IMR-90 (cell line): ENCODE measurements around the gene SEC61B. TPM values are rescaled to one million over a fixed set of nuclear protein-coding genes. Genes with fewer than 3 reads are reported as not detected.

Experiments used
- ATAC-seq: fragments of 200-7000 bp; cut with Tn5 transposase; 2 replicates; pipeline ENCODE4 v1.9.1; 2020; ENCODE audit warnings: low read depth, mild to moderate bottlenecking, moderate library complexity
- BruUV-seq: library from RNA; stranded (reverse); fragments of 400-500 nt; replicated peaks from 2 replicates; lab custom pipeline; 2021; lab: Mats Ljungman, UMichigan
- CTCF ChIA-PET: fragments of 300-600 bp; formaldehyde crosslinking; extraction: SDS; loops from one replicate; lab custom pipeline; 2021; ENCODE audit warnings: antibody characterized with exemption; lab: Yijun Ruan, JAX
- POLR2A ChIA-PET: fragments of 300-600 bp; sonication (Branson Sonifier 250); formaldehyde crosslinking; loops from one replicate; lab custom pipeline; 2022; ENCODE audit warnings: antibody characterized with exemption; ENCODE audit not compliant: unreplicated experiment; lab: Charles Lee
- DNase-seq: peaks from one replicate; pipeline ENCODE4 v3.0.0; 2013
- H2AFZ ChIP-seq: replicated peaks from 2 replicates; pipeline ENCODE3; 2013; ENCODE audit warnings: low read length, mild to moderate bottlenecking; ENCODE audit not compliant: poor library complexity
- H2AK5ac ChIP-seq: 2 replicates; pipeline ENCODE4 v1.6.1; 2013; ENCODE audit warnings: low read depth, low read length, inconsistent platforms
- H2AK9ac ChIP-seq: replicated peaks from 2 replicates; pipeline ENCODE3; 2013; ENCODE audit warnings: mild to moderate bottlenecking, low read depth, low read length, moderate library complexity; ENCODE audit not compliant: poor library complexity
- H2BK120ac ChIP-seq: 2 replicates; pipeline ENCODE4 v1.6.1; 2013; ENCODE audit warnings: low read depth, low read length, inconsistent platforms
- H2BK15ac ChIP-seq: 3 replicates; pipeline ENCODE4 v1.6.1; 2013; ENCODE audit warnings: low read depth, low read length, inconsistent platforms
- H2BK20ac ChIP-seq: 2 replicates; pipeline ENCODE4 v1.6.1; 2013; ENCODE audit warnings: low read depth, mild to moderate bottlenecking, inconsistent platforms, low read length, moderate library complexity
- H2BK5ac ChIP-seq: 2 replicates; pipeline ENCODE4 v1.6.1; 2013; ENCODE audit warnings: mild to moderate bottlenecking, low read depth, low read length, inconsistent platforms; ENCODE audit not compliant: poor library complexity, severe bottlenecking
- H3K14ac ChIP-seq: replicated peaks from 2 replicates; pipeline ENCODE4 v1.6.1; 2013; ENCODE audit warnings: low read depth, low read length, inconsistent platforms
- H3K18ac ChIP-seq: 2 replicates; pipeline ENCODE4 v1.6.1; 2013; ENCODE audit warnings: low read depth, low read length, control low read depth
- H3K23ac ChIP-seq: 2 replicates; pipeline ENCODE4 v1.6.1; 2013; ENCODE audit warnings: low read depth, low read length, inconsistent platforms
- H3K27ac ChIP-seq: 2 replicates; pipeline ENCODE4 v1.5.1; 2013; ENCODE audit warnings: mild to moderate bottlenecking, control low read depth, low read length; ENCODE audit not compliant: insufficient read depth
- H3K27me3 ChIP-seq: 2 replicates; pipeline ENCODE4 v1.6.1; 2013; ENCODE audit warnings: low read length; ENCODE audit not compliant: control insufficient read depth, insufficient read depth
- H3K36me3 ChIP-seq: 2 replicates; pipeline ENCODE4 v1.6.1; 2013; ENCODE audit warnings: low read length, mixed read lengths; ENCODE audit not compliant: control insufficient read depth, insufficient read depth
- H3K4ac ChIP-seq: 2 replicates; pipeline ENCODE4 v1.6.1; 2013; ENCODE audit warnings: low read depth, low read length, inconsistent platforms
- H3K4me1 ChIP-seq: 2 replicates; pipeline ENCODE4 v1.6.1; 2013; ENCODE audit warnings: low read length, mixed read lengths; ENCODE audit not compliant: control insufficient read depth, insufficient read depth
- H3K4me2 ChIP-seq: 2 replicates; pipeline ENCODE4 v1.6.1; 2013; ENCODE audit warnings: low read depth, mild to moderate bottlenecking, control low read depth, low read length, moderate library complexity
- H3K4me3 ChIP-seq: 2 replicates; pipeline ENCODE4 v1.5.1; 2013; ENCODE audit warnings: low read depth, mild to moderate bottlenecking, control low read depth, low read length, moderate library complexity; ENCODE audit not compliant: insufficient read depth
- H3K56ac ChIP-seq: 2 replicates; pipeline ENCODE4 v1.6.1; 2013; ENCODE audit warnings: low read length, inconsistent platforms; ENCODE audit not compliant: insufficient read depth; ENCODE audit errors: extremely low read depth
- H3K79me1 ChIP-seq, 2 experiments: 2 replicates each; pipeline ENCODE4 v1.6.1; 2013; ENCODE audit warnings: low read length in 2 of 2, inconsistent platforms in 1 of 2, low read depth in 1 of 2
- H3K9ac ChIP-seq: 2 replicates; pipeline ENCODE4 v1.6.1; 2013; ENCODE audit warnings: low read depth, low read length, control low read depth
- H3K9me1 ChIP-seq: 2 replicates; pipeline ENCODE4 v1.6.1; 2013; ENCODE audit warnings: low read length, inconsistent platforms; ENCODE audit not compliant: insufficient read depth
- H3K9me3 ChIP-seq: 2 replicates; pipeline ENCODE4 v1.6.1; 2013; ENCODE audit warnings: low read length; ENCODE audit not compliant: control insufficient read depth, insufficient read depth
- H4K20me1 ChIP-seq: 2 replicates; pipeline ENCODE4 v1.6.1; 2013; ENCODE audit warnings: low read length, inconsistent platforms; ENCODE audit not compliant: insufficient read depth
- H4K5ac ChIP-seq: 2 replicates; pipeline ENCODE4 v1.6.1; 2013; ENCODE audit warnings: mild to moderate bottlenecking, low read depth, low read length, control low read depth
- H4K8ac ChIP-seq, 2 experiments: 2 replicates each; pipeline ENCODE4 v1.6.1; 2013; ENCODE audit warnings: low read depth in 2 of 2, low read length in 2 of 2, control low read depth in 1 of 2, inconsistent platforms in 1 of 2
- H4K91ac ChIP-seq: 2 replicates; pipeline ENCODE4 v1.6.1; 2013; ENCODE audit warnings: low read depth, low read length, inconsistent platforms; ENCODE audit not compliant: insufficient read depth
- FOS ChIP-seq: fragments of 150-350 bp; IDR thresholded peaks from 2 replicates; pipeline ENCODE4 v1.6.1; 2016; ENCODE audit warnings: low read depth, low read length
- MXI1 ChIP-seq: IDR thresholded peaks from 2 replicates; pipeline ENCODE4 v1.6.1; 2012; ENCODE audit warnings: low read depth, mild to moderate bottlenecking, low read length, moderate library complexity, borderline replicate concordance
- NFE2L2 ChIP-seq: fragments of 150-350 bp; IDR thresholded peaks from 2 replicates; pipeline ENCODE4 v1.6.1; 2016; ENCODE audit warnings: low read depth, mild to moderate bottlenecking, low read length
- POLR2A ChIP-seq: IDR thresholded peaks from 2 replicates; pipeline ENCODE4 v1.6.1; 2012; ENCODE audit warnings: mild to moderate bottlenecking, low read depth, low read length
- RCOR1 ChIP-seq: IDR thresholded peaks from 2 replicates; pipeline ENCODE4 v1.6.1; 2012; ENCODE audit warnings: mild to moderate bottlenecking, low read length, improper control_type of control experiment; ENCODE audit not compliant: insufficient replicate concordance
- RFX5 ChIP-seq: IDR thresholded peaks from 2 replicates; pipeline ENCODE4 v1.8.0; 2012; ENCODE audit warnings: low read depth, mild to moderate bottlenecking, low read length, moderate library complexity
- WGBS, 2 experiments: methylation state at CpG; one replicate each; pipeline versions ENCODE4 v1.1.5 to v1.1.7; 2013; ENCODE audit warnings: missing lambda C conversion rate in 2 of 2; ENCODE audit not compliant: insufficient read length in 1 of 2; ENCODE audit errors: extremely low coverage in 2 of 2; 5-methylcytosine and 5-hydroxymethylcytosine counted together
- dilution Hi-C: fragments of 300-500 bp; cut with HindIII; formaldehyde crosslinking; loops from one replicate; pipeline ENCODE4 v1.14.3; 2018; ENCODE audit warnings: low sequenced_read_pairs; ENCODE audit not compliant: unreplicated experiment
- in situ Hi-C: fragments of 300-500 bp; cut with MboI; formaldehyde crosslinking; loops from 3 replicates; pipeline ENCODE4 v1.14.3; 2019; ENCODE audit warnings: low sequenced_read_pairs, inconsistent platforms, mixed read lengths
- intact Hi-C: fragments of 100-400 bp; cut with micrococcal nuclease; formaldehyde crosslinking; loops from 2 replicates; pipeline ENCODE4 v1.10.0; 2022
- polyA plus RNA-seq, 3 experiments: library from polyadenylated mRNA; depleted of rRNA; stranded (reverse); fragments of >200 nt; gene quantifications; 2 replicates each; pipeline ENCODE4 v1.2.3, GENCODE V29; 2012; ENCODE audit warnings: low replicate concordance in 1 of 3
- total RNA-seq: library from RNA; depleted of rRNA; stranded (reverse); fragments of >200 nt; gene quantifications from 2 replicates; pipeline ENCODE4 v1.2.3, GENCODE V29; 2012

SEC61B gene
- total and polyA plus RNA-seq, 2 of the 4 experiments (the other 2 are of a cell fraction) = 180 to 281 TPM

- dilution Hi-C loops (no loop called here), in situ Hi-C loops (loop anchor here (25.0 kb wide), 1 partner anchor 1390 kb away; the partner anchor contains the start of gene CAVIN4), intact Hi-C loops (no loop called here)
- no CpG with 5 or more reads among the region's 3 CpGs for WGBS, 2 experiments
- H3K79me1 ChIP-seq = no peaks in the 10 kb centered on the region
- H3K4me1 ChIP-seq = no peaks in the 10 kb centered on the region
- no peak overlapping the region for H4K5ac ChIP-seq
- H3K4ac ChIP-seq = no peak overlapping the region
- H2BK15ac ChIP-seq = no peak overlapping the region
- ChIA-PET CTCF (interaction anchor here (0.6 to 1.3 kb wide), 3 partner anchors 11 to 711 kb away, joined by 3 read pairs; no protein-coding TSS in a partner anchor), POLR2A (no interaction called here)
- H3K27ac ChIP-seq = no peak overlapping the region
- no peak overlapping the region for H2BK5ac ChIP-seq
- H3K9me3 ChIP-seq = peaks cover 5% of the 10 kb centered on the region; the same call in 1 of the 2 replicates
- no peak overlapping the region for H4K91ac ChIP-seq
- H3K9ac ChIP-seq = no peak overlapping the region
- no peaks in the 10 kb centered on the region; the same call in 1 of the 2 replicates for H3K9me1 ChIP-seq
- no TSS peak for BruUV-seq
- no peak overlapping the region for H2BK20ac ChIP-seq
- no peak overlapping the region for H2AK9ac ChIP-seq
- H2AFZ ChIP-seq = no peak overlapping the region
- H3K23ac ChIP-seq = no peak overlapping the region
- TF ChIP-seq RCOR1 = no peak
- TF ChIP-seq FOS = no peak
- TF ChIP-seq POLR2A = no peak
- TF ChIP-seq RFX5 = no peak
- TF ChIP-seq NFE2L2 = no peak
- no peak for TF ChIP-seq MXI1
- H4K8ac ChIP-seq = no peak overlapping the region
- no peak overlapping the region for H3K4me2 ChIP-seq
- no peak for DNase-seq
- ATAC-seq = no peak
- H3K27me3 ChIP-seq = peaks cover 16% of the 10 kb centered on the region
- H2AK5ac ChIP-seq = no peak overlapping the region
- H3K14ac ChIP-seq = no peak overlapping the region
- no peak overlapping the region for H3K4me3 ChIP-seq
- H2BK120ac ChIP-seq = no peak overlapping the region
- no peak overlapping the region for H3K56ac ChIP-seq
- H3K36me3 ChIP-seq = no peaks in the 10 kb centered on the region
- H3K18ac ChIP-seq = no peak overlapping the region
- H4K20me1 ChIP-seq = no peaks in the 10 kb centered on the region
These were observed 24.9 kb upstream of the SEC61B start for GRCh38 chr9:99197124-99197630.
